Fibroblast of pulmonary artery (primary cell): ENCODE data around the gene RSPH1.

ENCODE experiments used
- DNase-seq: peaks from one replicate; pipeline ENCODE4 v3.0.0-alpha.2; 2010; ENCODE audit warnings: low read depth
- H3K4me3 ChIP-seq: replicated peaks from 2 replicates; pipeline ENCODE4 v1.5.1; 2011; ENCODE audit warnings: low read depth, mild to moderate bottlenecking, control low read depth, low read length, moderate library complexity
- TF ChIP-seq, protein P1 (sequence below): IDR thresholded peaks from 2 replicates; pipeline ENCODE4 v1.5.1; 2011; ENCODE audit warnings: mild to moderate bottlenecking, control low read depth, low read length, inconsistent platforms; ENCODE audit errors: missing control alignments

RSPH1 gene

DNA sequence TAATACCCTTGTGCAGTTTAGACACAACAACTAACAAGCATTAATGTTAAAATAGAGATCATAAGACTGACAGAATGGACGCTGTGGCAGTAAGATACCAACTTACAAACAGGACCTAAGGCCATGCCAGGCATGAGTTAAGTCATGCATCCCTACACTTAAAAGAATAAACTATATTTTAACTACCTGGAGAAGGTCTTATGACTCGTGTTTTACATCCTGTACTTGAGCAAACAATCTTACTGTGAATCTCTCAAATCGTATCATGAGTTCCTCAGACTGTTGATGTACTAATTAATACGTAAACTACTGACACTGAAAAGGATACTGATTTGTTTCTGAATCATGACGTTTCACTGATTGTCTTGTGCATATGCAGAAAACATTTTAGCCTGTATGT is 2.0 kb upstream of the RSPH1 start:
- TF ChIP-seq, protein P1, sequence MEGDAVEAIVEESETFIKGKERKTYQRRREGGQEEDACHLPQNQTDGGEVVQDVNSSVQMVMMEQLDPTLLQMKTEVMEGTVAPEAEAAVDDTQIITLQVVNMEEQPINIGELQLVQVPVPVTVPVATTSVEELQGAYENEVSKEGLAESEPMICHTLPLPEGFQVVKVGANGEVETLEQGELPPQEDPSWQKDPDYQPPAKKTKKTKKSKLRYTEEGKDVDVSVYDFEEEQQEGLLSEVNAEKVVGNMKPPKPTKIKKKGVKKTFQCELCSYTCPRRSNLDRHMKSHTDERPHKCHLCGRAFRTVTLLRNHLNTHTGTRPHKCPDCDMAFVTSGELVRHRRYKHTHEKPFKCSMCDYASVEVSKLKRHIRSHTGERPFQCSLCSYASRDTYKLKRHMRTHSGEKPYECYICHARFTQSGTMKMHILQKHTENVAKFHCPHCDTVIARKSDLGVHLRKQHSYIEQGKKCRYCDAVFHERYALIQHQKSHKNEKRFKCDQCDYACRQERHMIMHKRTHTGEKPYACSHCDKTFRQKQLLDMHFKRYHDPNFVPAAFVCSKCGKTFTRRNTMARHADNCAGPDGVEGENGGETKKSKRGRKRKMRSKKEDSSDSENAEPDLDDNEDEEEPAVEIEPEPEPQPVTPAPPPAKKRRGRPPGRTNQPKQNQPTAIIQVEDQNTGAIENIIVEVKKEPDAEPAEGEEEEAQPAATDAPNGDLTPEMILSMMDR = no peak
- H3K4me3 ChIP-seq = no peak overlapping the region
- DNase-seq = no peak

DNA sequence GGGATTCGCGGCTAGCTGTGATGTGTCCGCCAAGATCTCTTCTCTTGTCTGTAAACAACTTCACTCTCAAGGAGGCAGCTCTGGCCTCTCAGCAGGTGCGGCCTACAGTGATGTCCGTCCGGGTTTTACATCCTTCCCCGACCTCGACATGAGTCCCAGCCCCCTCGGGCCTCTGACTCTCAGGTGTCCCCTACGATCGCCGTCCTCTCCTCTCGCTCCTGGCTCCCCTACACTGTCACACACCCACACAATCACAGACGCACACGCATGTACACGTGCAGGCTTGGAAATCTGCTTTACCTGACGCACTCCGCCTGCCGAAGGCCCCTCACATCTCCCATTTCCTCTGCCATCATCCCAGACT is 797 bp upstream of the RSPH1 start:
- peak overlapping the region; percentile 72 for H3K4me3 ChIP-seq

GRCh38 chr21:42495765-42496119 is 282 bp downstream of the RSPH1 start:
- TF ChIP-seq, protein P1 = no peak
- DNase-seq = peak; percentile 27
- H3K4me3 ChIP-seq = peak overlapping the region; percentile 72

More for the DNA sequence above, 797 bp upstream of the RSPH1 start:
- no peak for DNase-seq
- TF ChIP-seq, protein P1 = no peak

DNA sequence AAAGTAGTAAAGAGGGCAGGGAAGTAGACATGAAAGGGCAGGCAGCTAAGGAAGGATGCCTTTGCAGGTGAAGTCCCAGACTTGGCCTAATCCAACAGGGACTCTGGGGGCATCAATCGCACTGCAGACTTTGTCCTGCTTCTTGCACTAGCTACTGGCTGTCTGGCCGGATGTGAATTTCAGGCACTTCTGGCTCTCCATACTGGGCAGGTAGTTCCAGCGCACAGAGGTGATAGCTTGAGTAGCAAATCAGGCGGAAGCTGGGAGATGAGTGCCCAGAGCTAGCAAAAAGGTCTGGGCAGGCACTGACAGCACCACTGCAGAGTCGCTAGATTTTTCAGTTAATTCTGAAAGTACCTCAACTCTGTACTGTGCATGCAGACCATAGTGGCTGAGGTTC is 997 bp downstream of the RSPH1 start:
- TF ChIP-seq, protein P1 = no peak

GRCh38 chr21:42493109-42494060 is 2.6 kb downstream of the RSPH1 start:
- H3K4me3 ChIP-seq = no peak overlapping the region
- TF ChIP-seq, protein P1 = no peak
- no peak for DNase-seq

More for the DNA sequence above, 997 bp downstream of the RSPH1 start:
- no peak overlapping the region for H3K4me3 ChIP-seq
- no peak for DNase-seq

DNA sequence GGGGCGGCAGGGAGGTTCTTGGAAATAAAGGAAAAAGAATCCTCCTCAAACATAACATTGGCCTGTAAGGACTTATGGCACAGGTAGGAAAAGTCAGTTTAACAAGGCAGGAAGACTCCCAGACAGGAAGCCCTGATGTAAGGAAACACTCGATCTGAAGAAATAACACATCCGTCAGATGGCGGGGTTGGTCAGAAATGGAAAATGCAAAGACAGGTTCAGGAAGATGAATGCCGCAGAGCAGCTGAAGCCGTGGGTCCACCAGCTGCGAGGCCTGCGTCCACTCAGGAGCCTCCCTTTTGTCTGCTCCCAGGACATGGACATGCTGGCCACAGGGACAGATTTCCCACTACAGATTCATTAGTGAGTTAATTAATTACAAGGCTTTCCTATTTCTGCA is 3.8 kb downstream of the RSPH1 start:
- DNase-seq = no peak
- no peak overlapping the region for H3K4me3 ChIP-seq
- TF ChIP-seq, protein P1 = no peak

DNA sequence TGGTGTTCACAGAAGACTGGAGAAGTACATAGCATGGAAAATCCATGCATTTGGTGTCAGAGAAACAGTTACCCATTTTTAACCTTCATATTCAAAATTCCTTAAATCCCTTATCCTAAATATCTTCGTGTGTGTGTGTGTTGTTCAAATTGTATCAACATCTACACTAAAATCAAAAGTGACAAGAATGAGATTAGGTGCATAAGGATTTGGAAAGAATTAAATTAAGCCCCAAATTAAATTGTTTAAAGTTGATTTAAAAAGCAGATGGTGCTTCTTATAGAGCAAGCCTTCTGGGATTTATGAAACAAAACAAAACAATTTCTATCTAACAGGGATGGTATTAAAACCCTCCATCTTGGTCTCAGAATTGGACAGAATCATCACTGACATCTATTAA is 4.7 kb downstream of the RSPH1 start:
- no peak for DNase-seq
- TF ChIP-seq, protein P1 = no peak
- no peak overlapping the region for H3K4me3 ChIP-seq
